ELR (cell line): ENCODE measurements around the gene RUVBL1.

Experiments used
- DNase-seq: peaks from one replicate; pipeline ENCODE4 v3.0.0-alpha.2; 2015; ENCODE audit warnings: low read depth

Gene RUVBL1

DNA sequence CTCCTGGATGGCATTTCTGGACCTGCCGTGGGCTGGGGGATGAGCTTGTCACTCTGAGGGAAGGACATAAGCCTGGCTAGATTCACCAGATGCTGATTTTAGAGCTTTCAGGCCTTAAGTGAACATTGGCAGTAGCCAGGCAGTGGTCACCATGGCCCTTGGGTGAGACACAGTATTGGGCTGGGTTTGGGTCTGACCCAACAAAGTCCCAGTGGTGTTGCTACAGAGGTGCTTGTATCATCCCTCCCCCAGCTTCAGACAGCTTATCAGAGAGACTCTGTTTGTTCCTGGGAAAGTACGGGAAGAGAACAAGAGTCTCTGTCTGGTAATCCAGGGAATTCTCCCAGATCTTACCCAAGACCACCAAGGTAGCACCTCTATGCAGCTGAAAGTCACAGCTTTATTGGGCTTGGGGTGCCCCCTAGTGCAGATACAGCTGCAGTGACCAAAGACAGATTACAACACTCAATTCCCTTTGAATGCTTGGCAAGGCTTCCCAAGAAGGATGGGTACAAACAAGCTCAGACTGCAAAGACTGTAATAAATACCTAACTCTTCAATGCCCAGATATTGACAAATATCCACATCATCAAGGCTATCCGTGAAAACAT lies 9.8 kb upstream of the RUVBL1 start:
- DNase-seq: peak; percentile 72

DNA sequence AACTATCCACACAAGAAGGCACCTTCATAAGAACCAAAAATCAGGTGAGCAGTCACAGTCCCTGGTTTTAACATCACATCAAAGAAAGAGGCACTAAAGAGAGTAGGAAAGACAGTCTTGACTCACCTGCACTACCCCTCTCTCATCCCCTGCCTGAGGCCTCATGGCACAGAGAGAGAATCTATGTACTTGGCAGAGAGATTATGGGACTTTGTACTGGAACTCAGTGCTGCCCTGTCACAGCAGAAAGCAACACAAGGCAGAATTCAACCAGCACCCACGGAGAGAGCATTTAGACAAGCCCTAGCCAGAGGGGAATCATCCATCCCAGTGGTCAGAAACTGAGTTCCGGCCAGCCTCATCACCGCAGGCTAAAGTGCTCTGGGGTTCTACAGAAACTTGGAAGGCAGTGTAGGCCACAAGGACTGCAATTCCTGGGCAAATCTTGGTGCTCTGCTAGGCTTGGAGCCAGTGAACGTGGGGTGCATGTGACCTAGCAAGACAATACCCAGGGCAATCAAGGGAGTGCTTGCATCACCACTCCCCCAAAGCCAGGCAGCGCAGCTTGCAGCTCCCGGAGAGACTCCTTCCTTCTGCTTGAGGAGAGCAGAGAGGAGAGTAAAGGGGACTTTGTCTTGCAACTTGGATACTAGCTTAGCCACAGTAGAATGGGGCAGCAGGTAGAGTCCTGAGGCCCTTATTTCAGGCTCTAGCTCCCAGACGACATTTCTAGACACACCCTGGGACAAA lies 8.5 kb upstream of the RUVBL1 start:
- no peak for DNase-seq

DNA sequence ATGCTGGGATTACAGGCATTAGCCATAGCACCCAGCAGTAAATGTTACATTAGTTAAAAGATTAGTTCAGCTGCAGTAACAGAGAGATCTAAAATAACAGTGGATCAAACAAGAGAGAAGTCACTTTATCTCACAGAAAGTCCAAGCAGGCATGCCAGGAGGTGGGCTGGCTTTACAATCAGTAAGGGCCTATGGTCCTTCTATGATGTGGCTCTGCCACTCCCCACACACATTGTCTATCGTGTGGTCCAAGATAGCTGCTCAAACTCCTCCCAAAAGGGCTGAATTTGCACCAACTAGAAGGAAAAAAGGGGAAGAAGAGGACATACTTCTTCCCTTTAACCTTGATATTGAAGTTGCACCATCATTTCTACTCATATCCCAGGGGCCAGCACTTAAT lies 4.6 kb upstream of the RUVBL1 start:
- no peak for DNase-seq

DNA sequence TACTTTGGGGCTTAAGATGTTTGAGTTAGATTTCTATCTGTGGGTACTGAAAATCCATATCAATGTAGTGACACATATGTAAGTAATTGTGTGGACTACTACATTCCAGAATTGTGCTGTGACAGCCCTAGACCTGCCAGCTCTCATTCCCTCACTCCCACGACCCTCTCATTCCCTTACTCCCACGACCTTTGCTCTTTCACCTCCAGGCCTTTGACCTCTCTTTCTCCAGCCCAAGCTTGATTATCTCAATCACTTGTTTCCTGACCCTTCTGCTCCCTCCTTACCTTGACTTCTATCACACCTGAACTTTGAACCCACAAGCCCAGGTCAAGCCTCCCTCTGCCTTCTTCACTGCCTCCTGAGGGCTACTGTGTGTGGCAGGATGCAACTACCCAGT lies 3.6 kb upstream of the RUVBL1 start:
- DNase-seq: no peak

DNA sequence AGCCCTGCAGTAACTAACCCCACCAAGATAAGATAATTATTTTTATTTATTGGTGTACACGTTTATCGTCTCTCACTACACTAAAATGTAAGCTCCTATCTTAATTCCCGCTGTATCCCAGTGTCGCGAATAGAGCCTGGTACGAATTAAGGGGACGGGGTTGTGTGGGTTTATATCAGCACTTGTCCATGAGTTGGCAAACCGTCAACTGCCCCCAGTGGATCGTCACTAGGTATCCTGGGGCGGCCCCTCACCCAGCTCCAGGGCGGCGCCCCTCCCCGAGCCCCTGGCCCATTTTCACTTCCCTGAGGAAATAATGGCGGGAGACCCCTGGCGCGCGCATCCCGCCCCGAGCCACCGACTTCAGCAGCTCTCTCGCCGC lies 465 bp downstream of the RUVBL1 start:
- no peak for DNase-seq

DNA sequence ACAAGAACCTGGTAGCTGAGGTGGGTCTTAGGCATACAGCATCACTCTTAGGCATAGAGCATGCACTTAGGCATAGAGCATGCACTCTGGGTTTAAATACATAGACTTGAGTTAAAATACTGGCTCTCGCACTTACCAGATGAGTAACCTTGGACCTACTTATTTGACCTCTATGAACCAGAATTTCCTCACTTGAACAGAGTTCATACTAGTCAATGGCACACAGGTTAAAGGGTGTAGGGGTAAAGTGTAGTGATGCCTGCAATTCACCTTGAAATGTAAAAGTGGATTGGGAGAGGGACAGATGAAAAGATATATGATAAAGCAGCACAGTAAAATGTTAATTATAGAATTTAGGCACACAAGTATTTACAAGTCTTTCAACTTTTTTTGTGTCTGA lies 1.6 kb downstream of the RUVBL1 start:
- no peak for DNase-seq

DNA sequence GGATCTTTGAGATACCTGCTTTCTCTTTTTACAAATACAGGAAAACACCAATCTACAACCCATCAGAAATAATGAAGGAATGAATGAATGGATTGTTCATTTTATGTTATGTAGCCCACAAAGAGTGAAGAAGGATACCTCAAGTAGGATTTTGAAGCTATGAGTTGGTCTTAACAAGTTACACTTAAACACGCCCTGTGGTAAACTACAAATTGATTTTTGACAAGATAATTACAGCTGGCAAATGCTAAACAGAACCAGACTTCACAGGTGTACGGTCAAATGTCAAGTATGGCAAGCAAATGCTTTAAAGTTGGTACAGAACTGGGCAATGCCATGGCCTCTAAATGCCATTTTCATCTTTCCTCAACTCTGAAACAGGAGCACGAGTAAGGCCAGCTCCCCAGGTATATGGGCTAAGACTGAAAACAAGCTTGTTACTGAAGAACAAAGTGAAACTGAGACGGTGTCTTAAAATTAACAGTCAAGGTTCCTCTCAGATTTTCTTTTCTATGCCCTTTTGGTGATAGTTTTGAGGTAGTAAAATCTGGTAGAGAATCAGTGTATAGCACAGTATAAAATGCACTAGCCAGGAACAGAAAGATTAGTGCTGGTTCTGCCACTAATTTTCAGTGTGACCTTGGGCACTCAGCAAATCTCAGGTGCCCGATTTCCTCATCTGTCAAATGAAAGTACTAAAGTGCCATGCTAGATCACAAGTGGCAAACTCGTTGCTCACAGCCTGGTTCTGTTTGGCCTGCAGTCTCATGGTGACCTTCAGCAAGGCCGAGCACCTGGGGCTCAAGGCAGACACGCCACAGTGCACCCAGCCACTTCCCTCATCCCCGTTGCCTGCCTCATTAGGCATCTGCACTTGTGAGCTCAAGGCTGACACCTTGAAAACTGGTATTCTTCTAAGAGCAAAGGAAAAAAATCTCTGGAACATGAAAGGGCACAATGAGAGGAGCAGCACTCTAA lies 9.5 kb downstream of the RUVBL1 start:
- no peak for DNase-seq

DNA sequence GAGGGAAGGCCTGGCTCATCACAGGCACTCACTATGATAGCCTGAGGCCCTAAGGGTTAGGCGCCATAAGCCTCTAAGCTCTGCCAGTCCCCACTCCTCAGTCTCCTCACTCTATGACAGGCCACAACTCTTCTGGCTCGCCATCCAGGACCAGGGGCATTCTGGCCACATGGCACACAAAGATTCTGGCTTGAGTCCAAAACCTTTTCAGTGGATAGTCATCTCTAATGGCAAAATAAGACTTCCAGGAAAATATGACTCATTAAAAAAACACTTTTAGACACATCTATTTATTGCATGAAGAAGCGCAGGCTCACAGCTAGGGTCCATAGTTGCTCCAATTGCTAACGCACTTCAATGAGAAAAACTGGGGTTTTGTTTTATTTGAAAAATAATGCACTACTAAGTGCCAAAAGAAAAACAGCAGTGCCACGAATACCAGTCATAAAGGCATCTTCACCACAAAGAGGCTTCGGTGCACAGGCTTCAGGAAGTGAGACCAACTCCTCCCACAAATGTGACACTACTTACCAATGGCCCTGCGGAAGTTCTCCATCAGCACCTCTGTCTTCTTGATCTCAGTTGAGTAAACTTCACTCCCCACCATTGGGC lies 11.1 kb downstream of the RUVBL1 start:
- peak; percentile 98 for DNase-seq

DNA sequence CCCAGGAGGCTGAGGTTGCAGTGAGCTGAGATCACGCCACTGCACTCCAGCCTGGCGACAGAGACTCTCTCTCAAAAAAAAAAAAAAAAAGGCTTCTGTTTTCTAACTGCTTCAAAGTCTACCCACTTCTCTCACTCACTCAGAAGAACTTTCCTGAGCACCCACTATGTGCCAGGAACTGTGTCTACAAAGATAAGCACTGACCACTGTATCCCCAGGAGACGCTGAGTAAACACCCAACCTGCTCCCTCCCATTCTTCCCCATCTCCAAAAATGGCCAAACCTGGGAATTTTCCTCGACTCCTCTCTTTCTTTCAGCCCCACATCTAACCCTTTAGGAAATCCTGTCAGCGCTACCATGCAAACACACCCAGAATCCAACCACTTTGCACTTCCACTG lies 12.5 kb downstream of the RUVBL1 start:
- no peak for DNase-seq

DNA sequence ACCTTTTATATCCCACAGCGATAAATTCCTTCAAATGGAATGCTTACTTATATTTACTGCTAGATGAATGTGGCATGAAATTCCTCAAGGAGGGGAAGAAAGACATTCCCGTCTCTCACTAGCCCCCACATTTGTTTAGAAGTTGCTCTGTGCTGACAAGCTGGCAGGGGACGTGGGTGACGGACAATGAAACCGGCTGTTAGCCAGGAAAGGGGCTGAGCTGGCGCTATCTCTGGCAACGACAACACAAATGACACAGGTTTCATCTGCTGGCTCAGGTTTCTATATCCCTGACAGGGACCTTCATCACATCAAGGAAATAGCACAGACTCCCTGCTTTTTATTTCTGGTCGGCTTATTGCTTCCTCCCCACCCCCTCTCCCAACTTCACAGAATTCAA lies 15.8 kb downstream of the RUVBL1 start:
- DNase-seq: no peak

DNA sequence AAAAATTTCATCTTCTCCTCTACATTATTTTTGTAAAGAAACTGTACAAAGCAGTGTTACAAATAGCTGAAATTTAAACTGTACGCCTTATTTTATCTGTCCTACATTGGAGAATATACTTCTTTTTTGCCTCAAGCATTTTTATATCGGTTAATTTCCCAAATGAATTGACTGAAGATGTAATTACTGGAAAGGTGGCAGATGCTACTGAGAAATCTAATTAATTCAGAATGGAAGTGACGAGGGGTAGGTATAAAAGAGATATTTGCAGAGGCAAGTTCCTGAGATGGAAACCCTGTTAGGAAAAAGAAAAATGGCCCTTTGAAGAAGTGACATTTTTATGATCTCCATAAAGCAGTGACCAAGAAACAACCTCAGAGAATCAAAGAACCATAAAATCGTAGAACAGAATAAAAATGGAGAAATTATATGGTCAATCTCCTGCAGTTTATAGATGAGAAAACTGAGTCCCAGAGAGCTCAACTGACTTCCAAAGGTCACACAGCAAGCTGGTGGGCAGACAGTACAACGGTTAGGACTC lies 20.4 kb downstream of the RUVBL1 start:
- DNase-seq: no peak

DNA sequence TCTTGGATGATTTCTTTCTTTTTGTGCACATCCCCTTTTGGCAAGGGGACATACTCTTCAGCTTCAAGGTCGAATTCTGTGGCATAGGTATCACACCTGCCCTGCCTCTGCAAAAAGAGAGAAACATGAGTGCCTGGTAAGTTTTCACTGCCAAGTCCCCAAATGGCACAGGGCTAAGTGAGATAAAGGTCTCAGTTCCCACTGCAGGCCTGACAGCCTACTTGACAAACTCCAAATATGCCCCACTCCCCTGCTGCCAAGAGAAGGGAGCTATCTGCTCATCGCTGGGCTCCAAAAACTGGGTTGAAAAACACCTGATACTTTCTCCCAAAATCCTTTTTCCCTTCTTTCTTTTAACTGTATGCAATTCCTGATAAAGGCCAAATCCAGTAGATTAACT lies 23.0 kb downstream of the RUVBL1 start:
- no peak for DNase-seq

DNA sequence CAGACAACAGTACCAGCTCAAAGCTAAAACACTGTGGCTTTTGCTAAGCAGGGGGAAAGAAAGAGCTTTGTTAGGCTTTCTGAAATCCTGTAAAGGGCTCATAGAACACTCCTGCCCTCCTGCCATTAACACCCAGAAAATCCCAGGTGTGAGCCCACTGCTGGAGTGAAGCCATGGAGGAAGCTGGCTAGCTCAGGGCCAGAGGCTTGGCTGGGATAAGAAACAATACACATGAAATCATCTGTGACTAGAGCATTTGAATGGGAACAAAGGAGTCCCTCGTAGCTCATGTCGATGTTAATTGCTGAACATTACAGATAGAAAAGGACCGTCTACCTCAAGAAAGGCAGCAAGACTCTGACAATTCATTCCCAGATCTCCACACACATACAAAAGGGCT lies 23.5 kb downstream of the RUVBL1 start:
- no peak for DNase-seq

DNA sequence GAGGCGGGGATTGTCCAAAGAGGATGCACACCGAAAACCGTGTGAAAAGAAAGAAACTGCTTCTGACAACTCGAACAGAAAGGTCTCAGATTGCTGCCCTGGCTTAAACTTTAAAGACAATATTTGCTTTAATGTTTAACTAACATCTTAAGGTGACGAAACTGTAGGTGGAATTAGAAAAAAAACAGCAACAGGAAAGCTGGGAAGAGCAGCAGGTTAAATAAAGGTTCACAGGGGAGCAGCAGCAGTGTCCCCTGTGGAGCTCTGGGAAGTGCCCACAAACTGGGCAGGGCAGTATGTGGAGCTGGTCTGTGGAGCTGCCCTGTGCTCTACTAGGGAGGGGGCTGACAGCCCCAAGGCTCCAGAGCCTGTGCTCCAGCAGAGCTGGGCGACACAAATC lies 25.4 kb downstream of the RUVBL1 start:
- DNase-seq: no peak

DNA sequence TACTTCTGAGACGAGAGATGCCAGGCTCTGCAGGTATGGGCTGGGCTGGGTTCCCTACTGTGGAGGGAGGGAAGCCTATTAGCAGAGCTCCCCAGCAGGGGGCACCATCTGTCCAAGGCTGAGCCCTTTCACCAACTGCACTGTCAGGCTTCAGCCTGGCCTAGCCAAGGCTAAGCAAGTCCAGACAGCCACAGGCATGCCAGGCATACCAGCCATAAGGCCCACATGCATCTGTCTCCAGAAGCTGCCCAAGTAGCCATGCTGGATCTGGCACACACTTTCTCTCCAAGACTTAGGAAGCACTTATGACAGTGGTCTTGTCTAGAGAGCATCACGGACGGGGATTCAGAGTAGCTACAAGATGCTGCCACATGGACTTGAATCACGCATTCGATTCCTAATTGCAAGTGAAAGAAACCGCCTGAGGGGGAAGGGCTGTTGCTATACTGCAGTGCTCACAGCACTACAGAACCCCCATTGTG lies 28.3 kb downstream of the RUVBL1 start:
- DNase-seq: peak; percentile 77

DNA sequence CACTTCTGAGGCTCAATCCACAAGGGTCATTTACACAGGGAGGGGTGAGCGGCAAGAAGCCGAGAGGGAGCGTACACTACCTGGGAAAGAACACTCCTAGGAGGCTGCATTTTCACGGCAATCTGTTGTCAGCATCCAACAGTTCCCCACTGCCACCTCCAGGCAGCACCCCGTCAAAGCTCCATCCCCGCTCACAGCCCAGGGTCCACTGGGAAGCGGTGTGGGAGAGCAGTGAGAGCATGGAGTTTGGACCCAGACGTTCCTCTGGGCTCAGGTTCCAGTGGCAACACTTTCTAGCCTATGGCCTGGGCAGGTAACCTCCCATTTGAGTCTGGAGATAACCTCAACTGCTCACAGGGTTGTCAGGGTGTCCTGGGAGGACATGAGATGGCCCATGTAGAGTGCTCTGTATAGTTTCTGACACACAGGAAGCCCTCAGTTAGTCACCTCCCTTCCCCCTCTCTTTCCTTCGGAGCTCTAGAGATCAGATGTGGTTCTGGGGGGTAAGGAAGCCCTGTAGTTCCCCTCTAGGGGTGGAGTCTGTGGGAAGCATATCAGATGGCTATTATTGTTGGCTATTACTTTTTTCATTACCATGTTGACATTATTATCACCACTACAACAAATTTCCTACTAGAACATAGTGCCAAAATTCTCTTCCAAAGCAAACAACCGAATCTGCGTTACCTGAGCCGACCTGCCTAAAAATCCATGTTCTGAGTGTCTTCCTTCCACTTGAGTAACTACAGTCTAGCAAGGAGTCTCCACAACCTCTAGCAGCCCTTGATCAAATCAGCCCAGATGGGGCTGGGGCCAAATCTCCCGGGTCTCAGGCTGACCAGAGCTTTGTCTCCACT lies 29.1 kb downstream of the RUVBL1 start:
- peak; percentile 75 for DNase-seq

DNA sequence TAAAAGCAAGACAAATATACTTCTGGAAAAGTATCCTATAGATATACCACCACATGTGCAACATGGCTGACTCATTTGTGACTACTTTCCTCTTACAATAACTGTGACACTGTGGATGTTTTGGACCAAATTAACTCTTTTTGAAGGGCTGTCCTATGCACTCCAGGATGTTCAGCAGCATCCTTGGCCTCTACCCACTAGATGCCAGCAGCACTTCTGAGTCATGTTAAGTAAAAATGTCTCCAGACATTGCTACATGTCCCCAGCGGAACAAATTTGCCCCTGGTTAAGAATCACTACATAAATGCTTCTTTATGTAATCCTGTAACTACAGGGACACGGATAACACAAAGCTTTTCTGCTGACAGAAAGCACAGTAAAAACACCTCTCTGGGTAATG lies 32.0 kb downstream of the RUVBL1 start:
- DNase-seq: peak; percentile 32

DNA sequence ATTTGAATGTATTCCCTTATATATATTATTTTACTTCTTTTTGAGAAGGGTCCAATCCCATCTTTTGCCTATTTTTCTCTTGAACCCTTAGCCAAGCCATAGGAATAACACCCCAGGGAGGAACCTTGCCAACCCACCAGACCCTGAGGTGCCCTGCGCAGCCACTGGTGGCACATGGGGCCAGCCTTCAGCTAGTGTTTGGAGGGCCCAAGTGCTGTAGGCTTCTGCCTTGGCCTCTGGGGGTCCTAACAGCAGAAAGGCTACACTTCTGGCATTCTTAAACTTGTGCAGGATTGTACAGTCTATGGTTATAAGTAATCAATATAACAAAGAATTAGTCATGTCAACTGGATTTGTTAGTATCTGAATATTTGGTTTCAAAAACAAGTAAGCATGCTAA lies 34.5 kb downstream of the RUVBL1 start:
- DNase-seq: no peak

DNA sequence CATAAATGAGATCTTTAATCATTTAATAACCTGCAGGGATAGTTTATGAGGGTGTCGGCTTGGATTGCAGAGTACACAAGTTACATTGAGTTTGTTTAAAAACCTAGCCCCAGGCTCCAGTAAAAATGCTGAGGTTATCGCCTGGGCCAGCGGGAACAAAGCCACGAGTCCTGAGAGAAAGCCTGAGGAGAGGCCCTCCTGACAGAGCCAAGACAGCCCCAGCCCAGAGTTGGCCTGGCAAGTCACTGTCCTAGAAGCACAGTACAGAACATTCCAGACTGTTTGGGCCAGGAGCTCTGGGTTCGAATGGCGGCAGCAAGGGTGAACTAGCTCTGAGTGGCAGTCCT lies 39.0 kb downstream of the RUVBL1 start:
- no peak for DNase-seq

DNA sequence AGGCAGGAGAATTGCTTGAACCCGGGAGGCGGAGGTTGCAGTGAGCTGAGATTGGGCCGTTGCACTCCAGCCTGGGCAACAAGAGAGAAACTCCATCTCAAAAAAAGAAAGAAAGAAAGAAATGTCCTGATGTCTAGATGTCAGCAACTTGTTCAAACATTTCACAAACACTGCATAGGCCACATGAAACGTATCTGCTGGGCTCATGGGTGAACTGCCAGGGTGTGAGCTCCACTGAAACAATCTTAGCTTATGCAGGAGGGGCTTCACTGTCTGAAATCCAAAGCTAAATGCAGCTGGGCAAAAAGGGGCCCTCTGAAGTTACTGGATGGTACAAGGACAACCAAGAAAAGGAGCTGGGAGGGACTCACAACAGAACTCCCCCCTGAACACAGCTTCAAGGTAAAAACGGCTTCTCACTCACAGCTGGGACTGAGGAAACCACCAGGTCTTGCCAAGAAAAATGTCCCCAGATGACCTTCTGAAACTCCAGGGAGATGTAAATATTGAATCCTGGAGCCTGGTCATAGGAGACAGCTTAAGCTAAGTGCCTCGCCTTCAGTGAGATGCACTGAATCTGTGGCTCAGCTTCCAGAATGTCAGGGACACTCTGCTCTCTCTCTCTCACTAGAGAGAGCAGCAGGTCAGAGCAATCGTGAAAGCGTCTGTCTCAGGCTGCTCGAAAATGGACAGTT lies 39.5 kb downstream of the RUVBL1 start:
- no peak for DNase-seq

DNA sequence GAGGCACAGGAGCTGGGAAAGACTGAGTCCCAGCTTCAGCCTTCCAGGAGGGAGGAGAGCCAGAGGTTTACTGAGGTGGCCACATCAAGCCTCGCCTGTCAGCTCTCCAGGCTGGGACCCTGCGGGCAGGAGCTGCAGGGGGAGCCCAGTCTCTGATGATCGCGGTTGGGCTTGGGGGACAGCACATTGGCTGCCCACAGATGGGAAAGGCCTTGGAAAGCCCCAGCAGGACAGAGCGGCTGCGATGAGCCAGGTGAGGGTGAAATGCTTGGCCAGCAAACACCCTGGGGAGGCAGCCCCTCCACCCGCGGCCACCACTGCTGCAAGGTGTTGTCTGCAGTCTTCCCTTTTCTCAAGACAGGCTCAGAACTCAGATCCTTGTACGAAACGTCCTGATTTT lies 40.2 kb downstream of the RUVBL1 start:
- DNase-seq: no peak
